HCT116 (cell line): ENCODE results near the gene CLIP4. TPM values are rescaled to one million over a fixed set of nuclear protein-coding genes. Genes with fewer than 3 reads are reported as not detected.
A peak's percentile ranks its signal among the peaks of the same experiment; 100 is the strongest.

Experiments
- ATAC-seq: fragments of 200-7000 bp; cut with Tn5 transposase; 2 replicates; pipeline ENCODE4 v1.9.1; 2020; ENCODE audit warnings: mild to moderate bottlenecking, moderate library complexity
- BruUV-seq: library from RNA; stranded (reverse); fragments of 400-500 nt; replicated peaks from 2 replicates; lab custom pipeline; 2021; lab: Mats Ljungman, UMichigan
- CTCF ChIA-PET: fragments of 300-600 bp; sonication (Branson Sonifier 250); formaldehyde crosslinking; loops from one replicate; lab custom pipeline; 2021; ENCODE audit warnings: antibody characterized with exemption; lab: Charles Lee
- POLR2A ChIA-PET: fragments of 300-600, 350-600 bp; sonication (Branson Sonifier 250); formaldehyde crosslinking; loops from one replicate; lab custom pipeline; 2021; ENCODE audit warnings: antibody characterized with exemption; lab: Charles Lee
- RAD21 ChIA-PET, 2 experiments: fragments of 300-600 bp; sonication (Branson Sonifier 250); formaldehyde crosslinking; loops; one replicate each; lab custom pipeline; 2023; ENCODE audit warnings: low total read pairs in 2 of 2; ENCODE audit not compliant: uncharacterized antibody in 2 of 2, unreplicated experiment in 2 of 2, low non-redundant PET in 1 of 2; lab: Charles Lee
- DNase-seq: peaks from one replicate; pipeline ENCODE4 v3.0.0-alpha.2; 2010; ENCODE audit warnings: low read depth, low spot score
- H2AFZ ChIP-seq: fragments of 200-600 bp; shearing (Covaris generic), sonication (generic); 2 replicates; pipeline ENCODE4 v1.6.1; 2017; ENCODE audit warnings: low read depth, mixed run types, mixed read lengths, antibody characterized with exemption, low read length; ENCODE audit not compliant: poor library complexity, severe bottlenecking
- H3K27ac ChIP-seq: 2 replicates; pipeline ENCODE4 v1.5.1; 2012; ENCODE audit warnings: low read depth, low read length
- H3K27me3 ChIP-seq: fragments of 200-600 bp; sonication (generic); 2 replicates; pipeline ENCODE4 v1.6.1; 2016; ENCODE audit warnings: mixed run types, low read length, mixed read lengths; ENCODE audit not compliant: insufficient read depth
- H3K36me3 ChIP-seq, 2 experiments: fragments of 200-500 bp in 1 of 2; fragments of 200-600 bp in 1 of 2; sonication (Bioruptor generic) in 1 of 2; sonication (generic) in 1 of 2; 2 replicates each; pipeline versions ENCODE4 v1.5.1 to v1.6.1; 2014 to 2016; ENCODE audit warnings: low read length in 2 of 2, inconsistent platforms in 1 of 2, mixed read lengths in 1 of 2, mixed run types in 1 of 2; ENCODE audit not compliant: insufficient read depth in 2 of 2, control insufficient read depth in 1 of 2
- H3K4me1 ChIP-seq, 2 experiments: fragments of 200-600 bp in 1 of 2; sonication (generic) in 1 of 2; 2 replicates each; pipeline versions ENCODE4 v1.5.1 to v1.6.1; 2012 to 2017; ENCODE audit warnings: low read length in 2 of 2, inconsistent platforms in 1 of 2, mild to moderate bottlenecking in 1 of 2, mixed read lengths in 1 of 2, mixed run types in 1 of 2, moderate library complexity in 1 of 2; ENCODE audit not compliant: insufficient read depth in 2 of 2, control insufficient read depth in 1 of 2
- H3K4me2 ChIP-seq: fragments of 200-600 bp; sonication (generic); 2 replicates; pipeline ENCODE4 v1.6.1; 2017; ENCODE audit warnings: mixed run types, low read length, mixed read lengths
- H3K4me3 ChIP-seq, 2 experiments: fragments of 200-600 bp in 1 of 2; sonication (generic) in 1 of 2; replicated peaks in 1 of 2; 2 replicates each; pipeline ENCODE4 v1.5.1; 2011 to 2016; ENCODE audit warnings: low read length in 2 of 2, control low read depth in 1 of 2, low read depth in 1 of 2, mild to moderate bottlenecking in 1 of 2, mixed read lengths in 1 of 2, mixed run types in 1 of 2
- H3K79me2 ChIP-seq: fragments of 200-600 bp; sonication (generic); 2 replicates; pipeline ENCODE4 v1.6.1; 2017; ENCODE audit warnings: mild to moderate bottlenecking, mixed run types, low read length, moderate library complexity, mixed read lengths; ENCODE audit not compliant: insufficient read depth
- H3K9ac ChIP-seq: fragments of 200-600 bp; sonication (generic); 2 replicates; pipeline ENCODE4 v1.6.1; 2016; ENCODE audit warnings: low read length, mixed read lengths
- H3K9me2 ChIP-seq: fragments of 200-600 bp; sonication (generic), shearing (Covaris generic); 2 replicates; pipeline ENCODE4 v1.6.1; 2017; ENCODE audit warnings: mixed run types, mild to moderate bottlenecking, moderate library complexity; ENCODE audit not compliant: insufficient read depth
- H3K9me3 ChIP-seq, 2 experiments: fragments of 200-500 bp in 1 of 2; fragments of 200-600 bp in 1 of 2; sonication (Bioruptor generic) in 1 of 2; sonication (generic) in 1 of 2; 2 replicates each; pipeline ENCODE4 v1.6.1; 2014 to 2017; ENCODE audit warnings: low read length in 2 of 2, mixed read lengths in 2 of 2, inconsistent platforms in 1 of 2, low read depth in 1 of 2, mild to moderate bottlenecking in 1 of 2, mixed run types in 1 of 2, moderate library complexity in 1 of 2; ENCODE audit not compliant: control insufficient read depth in 1 of 2, insufficient read depth in 1 of 2
- H4K20me1 ChIP-seq: fragments of 200-600 bp; sonication (generic), shearing (Covaris generic); 2 replicates; pipeline ENCODE4 v1.6.1; 2017; ENCODE audit warnings: mixed run types, mild to moderate bottlenecking, moderate library complexity; ENCODE audit not compliant: insufficient read depth
- CBX3 ChIP-seq: IDR thresholded peaks from 2 replicates; pipeline ENCODE4 v1.6.1; 2012; ENCODE audit warnings: low read depth
- EGR1 ChIP-seq: IDR thresholded peaks from 2 replicates; pipeline ENCODE4 v1.6.1; 2012; ENCODE audit warnings: low read depth
- ELF1 ChIP-seq: IDR thresholded peaks from 2 replicates; pipeline ENCODE4 v1.6.1; 2012; ENCODE audit warnings: low read depth, borderline replicate concordance
- EZH2phosphoT487 ChIP-seq: fragments of 200-600 bp; IDR thresholded peaks from 2 replicates; pipeline ENCODE4 v1.6.1; 2018; ENCODE audit warnings: antibody characterized with exemption, borderline replicate concordance
- FOSL1 ChIP-seq: IDR thresholded peaks from 2 replicates; pipeline ENCODE4 v1.6.1; 2012; ENCODE audit warnings: low read depth
- JUND ChIP-seq: IDR thresholded peaks from 2 replicates; pipeline ENCODE4 v1.6.1; 2012
- POLR2A ChIP-seq: IDR thresholded peaks from 2 replicates; pipeline ENCODE4 v1.7.0; 2011; ENCODE audit warnings: borderline replicate concordance; ENCODE audit not compliant: insufficient read depth, insufficient read length; ENCODE audit errors: extremely low read depth
- POLR2AphosphoS5 ChIP-seq: IDR thresholded peaks from 2 replicates; pipeline ENCODE4 v1.6.1; 2011; ENCODE audit warnings: mild to moderate bottlenecking, low read depth, low read length, moderate library complexity
- REST ChIP-seq: IDR thresholded peaks from 2 replicates; pipeline ENCODE4 v1.6.1; 2012; ENCODE audit warnings: low read depth
- SP1 ChIP-seq: IDR thresholded peaks from 2 replicates; pipeline ENCODE4 v1.6.1; 2012; ENCODE audit warnings: low read depth
- YY1 ChIP-seq: IDR thresholded peaks from 2 replicates; pipeline ENCODE4 v1.6.1; 2011; ENCODE audit warnings: low read length, low read depth, moderate library complexity, mild to moderate bottlenecking; ENCODE audit not compliant: insufficient replicate concordance; ENCODE audit errors: extremely low read depth
- ZFX ChIP-seq: fragments of 450-650 bp; IDR thresholded peaks from 2 replicates; pipeline ENCODE4 v1.6.1; 2017
- intact Hi-C: fragments of 100-400 bp; cut with micrococcal nuclease; formaldehyde crosslinking; loops from 2 replicates; pipeline ENCODE4 v1.10.0; 2022
- total RNA-seq: library from RNA; stranded (reverse); gene quantifications from one replicate; pipeline ENCODE4 v1.2.1, GENCODE V29; 2021; ENCODE audit not compliant: unreplicated experiment

Gene CLIP4
- total RNA-seq, 1 experiment from 2014 or later: 27.8 TPM

GRCh38 chr2:29096969-29097368 lies 18.2 kb upstream of the CLIP4 start:
- no peak for ATAC-seq
- CTCF ChIA-PET: no interaction called here
- no TSS peak for BruUV-seq

GRCh38 chr2:29097569-29097968 lies 17.6 kb upstream of the CLIP4 start:
- BruUV-seq: no TSS peak
- ChIA-PET RAD21 (no interaction called here), CTCF (no interaction called here), POLR2A (no interaction called here)
- intact Hi-C loops: no loop called here
- Histone ChIP-seq H3K79me2 (no peaks in the 10 kb centered on the region), H3K4me3 (no peak overlapping the region), H3K27me3 (no peaks in the 10 kb centered on the region), H3K9ac (no peak overlapping the region), H3K27ac (no peak overlapping the region), H3K4me2 (no peak overlapping the region), H3K4me1 (peaks cover 0 to 8% of the 10 kb centered on the region in 2 experiments; a peak in 1 of 4 replicates), H3K9me2 (no peaks in the 10 kb centered on the region), H2AFZ (peak overlapping the region; percentile 35), H3K9me3 (no peaks in the 10 kb centered on the region), H3K36me3 (no peaks in the 10 kb centered on the region), H4K20me1 (no peaks in the 10 kb centered on the region)
- TF ChIP-seq POLR2A: no peak
- TF ChIP-seq JUND: no peak
- TF ChIP-seq SP1: no peak
- no peak for TF ChIP-seq YY1
- no peak for TF ChIP-seq EGR1
- no peak for TF ChIP-seq REST
- no peak for TF ChIP-seq FOSL1
- TF ChIP-seq ELF1: no peak
- no peak for TF ChIP-seq ZFX
- no peak for TF ChIP-seq CBX3
- TF ChIP-seq POLR2AphosphoS5: no peak
- peak; percentile 65 for ATAC-seq
- no peak for DNase-seq

More at GRCh38 chr2:29096969-29097368, 18.2 kb upstream of the CLIP4 start:
- DNase-seq: no peak
- H3K79me2 ChIP-seq: no peaks in the 10 kb centered on the region
- no peaks in the 10 kb centered on the region for H3K36me3 ChIP-seq
- no peak overlapping the region for H3K4me3 ChIP-seq
- no peak overlapping the region for H3K4me2 ChIP-seq
- ChIA-PET RAD21 (no interaction called here), POLR2A (no interaction called here)
- no peak overlapping the region for H3K9ac ChIP-seq
- no peak overlapping the region for H2AFZ ChIP-seq
- no peak overlapping the region for H3K27ac ChIP-seq
- no peaks in the 10 kb centered on the region for H3K9me3 ChIP-seq
- intact Hi-C loops: no loop called here
- H3K4me1 ChIP-seq: peaks cover 0 to 8% of the 10 kb centered on the region in 2 experiments; a peak in 1 of 4 replicates
- H3K27me3 ChIP-seq: no peaks in the 10 kb centered on the region
- no peaks in the 10 kb centered on the region for H3K9me2 ChIP-seq
- TF ChIP-seq EZH2phosphoT487: no peak
- TF ChIP-seq EGR1: no peak
- no peak for TF ChIP-seq POLR2AphosphoS5
- TF ChIP-seq SP1: no peak
- no peak for TF ChIP-seq ELF1
- no peak for TF ChIP-seq YY1
- H4K20me1 ChIP-seq: no peaks in the 10 kb centered on the region
